Tibial artery (tissue), 4 donors: Measurements from ENCODE around the gene ATP5PB.

Experiments
- DNase-seq, 2 donors: peaks; one replicate each; pipeline ENCODE4 v3.0.0-alpha.2; 2019
- H3K27ac ChIP-seq, 2 donors: fragments of 200-600 bp; sonication (generic) in 1 of 2; 1 replicate in 1 of 2; 2 replicates in 1 of 2; pipeline ENCODE4 v1.5.1; 2018 to 2019; ENCODE audit warnings: mild to moderate bottlenecking in 1 of 2
- H3K27me3 ChIP-seq, 2 donors: fragments of 200-600 bp; sonication (generic) in 1 of 2; one replicate each; pipeline versions ENCODE4 v1.5.1 to v1.6.0; 2016 to 2019
- H3K36me3 ChIP-seq, 3 donors: fragments of 200-600 bp; sonication (generic) in 2 of 3; one replicate each; pipeline ENCODE4 v1.5.1; 2016 to 2019; ENCODE audit warnings: mild to moderate bottlenecking in 2 of 3
- H3K4me1 ChIP-seq, 4 donors: fragments of 200-600 bp; sonication (generic) in 2 of 4; 1 replicate in 3 of 4; 2 replicates in 1 of 4; pipeline ENCODE4 v1.5.1; 2016 to 2019
- H3K4me3 ChIP-seq, 2 donors: fragments of 200-600 bp; sonication (generic) in 1 of 2; 1 replicate in 1 of 2; 2 replicates in 1 of 2; pipeline ENCODE4 v1.5.1; 2018 to 2019; ENCODE audit warnings: mild to moderate bottlenecking in 2 of 2
- H3K9me3 ChIP-seq, 3 donors: fragments of 200-600 bp; sonication (generic) in 1 of 3; one replicate each; pipeline ENCODE4 v1.5.1; 2016 to 2019
- intact Hi-C: fragments of 100-400 bp; cut with DNase I; formaldehyde crosslinking; loops from one replicate; pipeline ENCODE4 v1.15.0; 2023; ENCODE audit warnings: low total_unique reads
- TF ChIP-seq, protein P1 (sequence below), 2 experiments: fragments of 200-600 bp in 1 of 2; fragments of 450-650 bp in 1 of 2; IDR thresholded peaks; one replicate each; pipeline ENCODE4 v1.5.1; 2017 to 2019; ENCODE audit warnings: antibody characterized with exemption in 2 of 2, mild to moderate bottlenecking in 1 of 2, moderate library complexity in 1 of 2

ATP5PB gene

GRCh38 chr1:111476214-111476613 lies 26.9 kb downstream of the ATP5PB start:
- Histone ChIP-seq H3K4me1 (peaks cover 0 to 18% (median 8%) of the 10 kb centered on the region in 4 donors), H3K27ac (no peak overlapping the region), H3K9me3 (no peaks in the 10 kb centered on the region), H3K4me3 (no peak overlapping the region), H3K27me3 (no peaks in the 10 kb centered on the region), H3K36me3 (peaks cover 0 to 20% (median 13%) of the 10 kb centered on the region in 3 donors)
- intact Hi-C loops = no loop called here
- TF ChIP-seq, protein P1, sequence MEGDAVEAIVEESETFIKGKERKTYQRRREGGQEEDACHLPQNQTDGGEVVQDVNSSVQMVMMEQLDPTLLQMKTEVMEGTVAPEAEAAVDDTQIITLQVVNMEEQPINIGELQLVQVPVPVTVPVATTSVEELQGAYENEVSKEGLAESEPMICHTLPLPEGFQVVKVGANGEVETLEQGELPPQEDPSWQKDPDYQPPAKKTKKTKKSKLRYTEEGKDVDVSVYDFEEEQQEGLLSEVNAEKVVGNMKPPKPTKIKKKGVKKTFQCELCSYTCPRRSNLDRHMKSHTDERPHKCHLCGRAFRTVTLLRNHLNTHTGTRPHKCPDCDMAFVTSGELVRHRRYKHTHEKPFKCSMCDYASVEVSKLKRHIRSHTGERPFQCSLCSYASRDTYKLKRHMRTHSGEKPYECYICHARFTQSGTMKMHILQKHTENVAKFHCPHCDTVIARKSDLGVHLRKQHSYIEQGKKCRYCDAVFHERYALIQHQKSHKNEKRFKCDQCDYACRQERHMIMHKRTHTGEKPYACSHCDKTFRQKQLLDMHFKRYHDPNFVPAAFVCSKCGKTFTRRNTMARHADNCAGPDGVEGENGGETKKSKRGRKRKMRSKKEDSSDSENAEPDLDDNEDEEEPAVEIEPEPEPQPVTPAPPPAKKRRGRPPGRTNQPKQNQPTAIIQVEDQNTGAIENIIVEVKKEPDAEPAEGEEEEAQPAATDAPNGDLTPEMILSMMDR (IDR thresholded peaks at IDR 0.05) = no peak
- DNase-seq = no peak

DNA sequence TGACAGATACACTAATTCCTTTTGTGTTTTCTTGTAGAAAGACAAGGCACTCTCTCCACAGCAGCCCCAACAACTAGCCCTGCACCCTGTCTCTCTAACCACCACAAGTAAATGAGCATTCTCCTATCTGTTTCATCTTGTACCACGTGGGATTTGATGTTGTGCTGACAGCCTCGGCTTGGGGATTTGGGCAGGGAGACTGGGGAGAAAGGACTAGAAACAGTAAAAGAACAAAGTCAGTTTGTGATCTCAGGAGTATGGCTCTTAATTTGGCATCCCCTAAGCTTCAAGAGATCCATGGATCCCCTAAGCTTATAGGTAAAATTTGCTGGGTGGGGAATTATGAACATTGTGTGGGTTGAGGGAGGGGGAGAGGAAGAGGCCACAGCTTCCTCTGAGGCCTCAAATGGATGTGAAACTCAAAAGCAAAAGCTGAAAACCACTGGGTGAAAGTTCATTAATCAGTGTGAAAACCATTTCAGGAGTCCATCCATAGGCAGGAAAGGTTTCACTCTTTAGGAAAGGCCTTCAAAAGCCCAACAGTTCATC lies 27.6 kb downstream of the ATP5PB start:
- DNase-seq = no peak

GRCh38 chr1:111480674-111481073 lies 31.4 kb downstream of the ATP5PB start:
- Histone ChIP-seq H3K4me1 (peaks cover 0 to 7% (median 0%) of the 10 kb centered on the region in 4 donors), H3K4me3 (no peak overlapping the region), H3K9me3 (no peaks in the 10 kb centered on the region), H3K27me3 (no peaks in the 10 kb centered on the region), H3K36me3 (peaks cover 0 to 9% (median 0%) of the 10 kb centered on the region in 3 donors), H3K27ac (no peak overlapping the region)
- intact Hi-C loops = loop anchor here (5.0 kb wide), 1 partner anchor 287 kb away; no protein-coding TSS in a partner anchor
- no peak for DNase-seq
- TF ChIP-seq, protein P1 (IDR thresholded peaks at IDR 0.05) = no peak

More for the DNA sequence above, 27.6 kb downstream of the ATP5PB start:
- H3K4me3 ChIP-seq = no peak overlapping the region
- H3K36me3 ChIP-seq = peaks cover 0 to 14% (median 9%) of the 10 kb centered on the region in 3 donors
- H3K27ac ChIP-seq = no peak overlapping the region
- peaks cover 0 to 18% (median 8%) of the 10 kb centered on the region in 4 donors for H3K4me1 ChIP-seq
- no peaks in the 10 kb centered on the region for H3K27me3 ChIP-seq
- no peaks in the 10 kb centered on the region for H3K9me3 ChIP-seq
- intact Hi-C loops = no loop called here
- TF ChIP-seq, protein P1 (IDR thresholded peaks at IDR 0.05) = no peak

DNA sequence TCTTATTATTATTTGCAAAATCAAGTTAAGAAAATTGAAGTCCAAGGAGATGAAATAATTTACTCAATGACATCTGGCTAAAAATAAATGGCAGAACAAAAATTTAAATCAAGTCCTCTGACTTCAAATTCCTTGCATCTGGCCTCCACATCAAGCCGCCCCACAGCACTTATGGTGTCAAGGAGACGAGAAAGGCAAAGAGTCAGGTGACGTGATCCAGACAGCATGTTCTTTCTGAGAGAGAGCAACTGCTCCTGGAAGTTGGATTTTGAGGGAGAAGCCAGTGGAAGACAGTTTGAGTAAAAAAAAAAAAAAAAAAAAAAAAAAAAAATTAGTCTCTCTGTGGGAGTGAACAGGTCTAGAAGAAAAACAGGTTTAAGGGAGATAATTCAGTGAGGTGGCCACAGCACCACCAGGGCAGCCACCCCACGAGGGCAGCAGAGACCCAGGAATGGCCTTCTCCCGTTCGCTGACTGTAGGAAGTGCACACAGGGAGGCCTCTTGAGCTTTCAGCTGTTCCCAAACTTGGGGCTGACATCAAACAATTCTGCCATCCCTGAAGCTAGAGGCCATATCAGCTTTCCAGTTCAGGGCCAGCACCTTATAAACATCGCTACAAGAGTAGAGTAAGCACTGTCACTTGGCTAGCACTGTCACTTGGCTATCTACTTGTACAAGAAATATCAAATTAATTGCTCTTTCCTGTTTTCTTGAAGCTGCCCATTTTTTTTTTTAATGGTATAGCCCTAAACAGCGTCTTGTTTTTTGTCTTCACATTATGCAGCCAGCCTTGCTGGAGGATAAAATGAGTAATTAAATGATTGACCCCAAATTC lies 32.3 kb downstream of the ATP5PB start:
- TF ChIP-seq, protein P1 (IDR thresholded peaks at IDR 0.05) = peak; percentile 66 to 75
- H3K36me3 ChIP-seq = peaks cover 0 to 9% (median 0%) of the 10 kb centered on the region in 3 donors
- H3K4me3 ChIP-seq = no peak overlapping the region
- H3K4me1 ChIP-seq = peaks cover 0 to 7% (median 0%) of the 10 kb centered on the region in 4 donors
- no peaks in the 10 kb centered on the region for H3K27me3 ChIP-seq
- peak; percentile 80 to 89 for DNase-seq
- intact Hi-C loops = loop anchor here (5.0 kb wide), 1 partner anchor 286 kb away; no protein-coding TSS in a partner anchor
- H3K27ac ChIP-seq = no peak overlapping the region
- no peaks in the 10 kb centered on the region for H3K9me3 ChIP-seq

DNA sequence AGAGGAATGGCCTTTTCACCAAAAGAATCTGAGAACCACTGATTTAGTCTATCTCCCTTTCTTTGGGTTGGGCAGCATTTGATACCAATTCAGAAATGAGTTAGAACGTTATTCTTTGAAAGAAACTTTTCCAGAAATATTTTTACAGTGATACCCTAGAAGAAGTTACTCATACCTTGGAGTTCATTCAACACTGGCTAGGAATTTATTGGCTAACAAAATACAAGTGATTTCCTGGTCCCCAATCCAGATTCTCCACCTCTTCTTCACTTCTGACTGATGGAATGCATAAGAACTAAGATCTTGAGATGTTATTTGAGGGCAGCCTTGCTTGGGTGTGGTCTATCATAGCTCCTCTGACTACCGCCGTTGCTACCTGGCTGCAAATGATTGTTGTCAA lies 33.9 kb downstream of the ATP5PB start:
- TF ChIP-seq, protein P1 (IDR thresholded peaks at IDR 0.05) = no peak
- H3K4me3 ChIP-seq = no peak overlapping the region
- peaks cover 0 to 7% (median 0%) of the 10 kb centered on the region in 4 donors for H3K4me1 ChIP-seq
- H3K9me3 ChIP-seq = no peaks in the 10 kb centered on the region
- H3K27me3 ChIP-seq = no peaks in the 10 kb centered on the region
- DNase-seq = no peak
- intact Hi-C loops = loop anchor here (5.0 kb wide), 1 partner anchor 284 kb away; no protein-coding TSS in a partner anchor
- no peak overlapping the region for H3K27ac ChIP-seq
- no peaks in the 10 kb centered on the region for H3K36me3 ChIP-seq
